NCI-H2029 treated with DMSO at 0.1 percent for 48 hours (cell line): Measurements from ENCODE around the gene CFAP100.

ENCODE experiments used
- DNase-seq: peaks from one replicate; lab custom pipeline; 2025; lab: John Stamatoyannopoulos, UW

The CFAP100 gene

GRCh38 chr3:126373682-126374601 is 20.8 kb upstream of the CFAP100 start:
- no peak for DNase-seq

- no peak for DNase-seq
These were observed 18.8 kb upstream of the CFAP100 start for GRCh38 chr3:126375835-126376331.

- DNase-seq, result no peak
These were observed 18.3 kb upstream of the CFAP100 start for GRCh38 chr3:126376444-126376843.

GRCh38 chr3:126377211-126377610 is 17.5 kb upstream of the CFAP100 start:
- no peak for DNase-seq

- no peak for DNase-seq
These were observed 16.4 kb upstream of the CFAP100 start for GRCh38 chr3:126378341-126378751.

- no peak for DNase-seq
These were observed 14.5 kb upstream of the CFAP100 start for GRCh38 chr3:126380011-126380768.

- no peak for DNase-seq
These were observed 12.7 kb upstream of the CFAP100 start for GRCh38 chr3:126381966-126382365.

GRCh38 chr3:126389112-126389793 is 5.5 kb upstream of the CFAP100 start:
- DNase-seq, result peak; percentile 17

- no peak for DNase-seq
These were observed 4.9 kb upstream of the CFAP100 start for GRCh38 chr3:126389794-126390146.

- DNase-seq, result no peak
These were observed 4.5 kb upstream of the CFAP100 start for GRCh38 chr3:126390201-126390600.

GRCh38 chr3:126390751-126391150 is 4.0 kb upstream of the CFAP100 start:
- no peak for DNase-seq

GRCh38 chr3:126391631-126392030 is 3.1 kb upstream of the CFAP100 start:
- no peak for DNase-seq

GRCh38 chr3:126392246-126392645 is 2.5 kb upstream of the CFAP100 start:
- no peak for DNase-seq

- DNase-seq, result no peak
These were observed 1.1 kb upstream of the CFAP100 start for GRCh38 chr3:126393563-126393962.

GRCh38 chr3:126394977-126395321 is 240 bp downstream of the CFAP100 start:
- no peak for DNase-seq

- DNase-seq, result no peak
These were observed 1.3 kb downstream of the CFAP100 start for GRCh38 chr3:126395846-126396513.

GRCh38 chr3:126396536-126396935 is 1.8 kb downstream of the CFAP100 start:
- DNase-seq, result no peak

- no peak for DNase-seq
These were observed 3.1 kb downstream of the CFAP100 start for GRCh38 chr3:126397610-126398422.

GRCh38 chr3:126398423-126399350 is 4.0 kb downstream of the CFAP100 start:
- no peak for DNase-seq

- DNase-seq, result no peak
These were observed 4.6 kb downstream of the CFAP100 start for GRCh38 chr3:126399351-126399735.
